Stomach (tissue), 4 donors: ENCODE results near the gene TNRC18.
"Not testable (repeated sequence)": the region's sequence is repeated elsewhere in the genome, so short reads cannot be mapped to it uniquely, and the experiment has no call there.

Experiments used
- POLR2A ChIP-seq, 4 donors: fragments of 450-650 bp; IDR thresholded peaks; one replicate each; pipeline ENCODE4 v1.6.1; 2016; ENCODE audit warnings: antibody characterized with exemption in 4 of 4, control low read depth in 2 of 4, mild to moderate bottlenecking in 1 of 4, moderate library complexity in 1 of 4
- POLR2AphosphoS5 ChIP-seq, 3 donors: sonication (generic); formaldehyde crosslinking; IDR thresholded peaks; one replicate each; pipeline ENCODE4 v1.6.1; 2016; ENCODE audit warnings: antibody characterized with exemption in 3 of 3
- TF ChIP-seq, protein P1 (sequence below), 7 experiments: fragments of 450-650 bp in 4 of 7; fragments of 200-600 bp in 3 of 7; sonication (generic) in 3 of 7; IDR thresholded peaks; one replicate each; pipeline ENCODE4 v1.5.1; 2016 to 2019; ENCODE audit warnings: antibody characterized with exemption in 7 of 7, control low read depth in 2 of 7, mild to moderate bottlenecking in 1 of 7

DNA sequence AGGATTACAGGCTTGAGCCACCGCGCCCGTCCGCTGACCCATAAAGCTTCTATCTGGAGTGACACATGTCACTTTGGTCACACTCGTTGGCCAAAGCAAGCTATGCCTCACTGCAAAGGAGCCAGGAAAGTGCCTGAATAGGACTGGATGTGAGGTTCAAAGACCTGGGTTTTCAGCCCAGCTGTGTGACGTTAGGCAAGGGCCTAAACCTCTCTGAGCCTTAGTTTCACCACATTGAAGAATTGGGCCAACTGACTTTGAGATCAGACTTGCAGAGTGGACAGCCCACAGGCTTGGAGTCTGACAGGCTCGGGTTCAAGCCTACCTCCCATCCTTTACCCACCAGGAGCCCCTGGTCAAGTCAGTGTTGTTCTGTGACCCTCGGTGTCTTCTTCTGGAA lies 135.1 kb downstream of the TNRC18 start:
- TF ChIP-seq POLR2A, POLR2AphosphoS5 (IDR thresholded peaks at IDR 0.05): not testable (repeated sequence)
- TF ChIP-seq, protein P1, sequence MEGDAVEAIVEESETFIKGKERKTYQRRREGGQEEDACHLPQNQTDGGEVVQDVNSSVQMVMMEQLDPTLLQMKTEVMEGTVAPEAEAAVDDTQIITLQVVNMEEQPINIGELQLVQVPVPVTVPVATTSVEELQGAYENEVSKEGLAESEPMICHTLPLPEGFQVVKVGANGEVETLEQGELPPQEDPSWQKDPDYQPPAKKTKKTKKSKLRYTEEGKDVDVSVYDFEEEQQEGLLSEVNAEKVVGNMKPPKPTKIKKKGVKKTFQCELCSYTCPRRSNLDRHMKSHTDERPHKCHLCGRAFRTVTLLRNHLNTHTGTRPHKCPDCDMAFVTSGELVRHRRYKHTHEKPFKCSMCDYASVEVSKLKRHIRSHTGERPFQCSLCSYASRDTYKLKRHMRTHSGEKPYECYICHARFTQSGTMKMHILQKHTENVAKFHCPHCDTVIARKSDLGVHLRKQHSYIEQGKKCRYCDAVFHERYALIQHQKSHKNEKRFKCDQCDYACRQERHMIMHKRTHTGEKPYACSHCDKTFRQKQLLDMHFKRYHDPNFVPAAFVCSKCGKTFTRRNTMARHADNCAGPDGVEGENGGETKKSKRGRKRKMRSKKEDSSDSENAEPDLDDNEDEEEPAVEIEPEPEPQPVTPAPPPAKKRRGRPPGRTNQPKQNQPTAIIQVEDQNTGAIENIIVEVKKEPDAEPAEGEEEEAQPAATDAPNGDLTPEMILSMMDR (IDR thresholded peaks at IDR 0.05): not testable (repeated sequence)
